Caco-2 (cell line): ENCODE measurements around the gene NEK7. TPM values are rescaled to one million over a fixed set of nuclear protein-coding genes. Genes with fewer than 3 reads are reported as not detected.
"Not testable (repeated sequence)": the region's sequence is repeated elsewhere in the genome, so short reads cannot be mapped to it uniquely, and the experiment has no call there.

ENCODE experiments used
- BruUV-seq: library from RNA; stranded (reverse); fragments of 400-500 nt; replicated peaks from 2 replicates; lab custom pipeline; 2021; lab: Mats Ljungman, UMichigan
- CTCF ChIA-PET: fragments of 300-600 bp; sonication (Branson Sonifier 250); formaldehyde crosslinking; loops from one replicate; lab custom pipeline; 2022; ENCODE audit warnings: antibody characterized with exemption; lab: Charles Lee
- POLR2A ChIA-PET: fragments of 300-600 bp; sonication (Branson Sonifier 250); formaldehyde crosslinking; loops from one replicate; lab custom pipeline; 2022; ENCODE audit warnings: antibody characterized with exemption; lab: Charles Lee
- DNase-seq, 2 experiments: peaks; one replicate each; pipeline versions ENCODE4 v3.0.0 to v3.0.0-alpha.2; 2020 to 2022
- H3K27me3 ChIP-seq: replicated peaks from 2 replicates; pipeline ENCODE4 v1.6.0; 2011; ENCODE audit warnings: low read length; ENCODE audit not compliant: control insufficient read depth, insufficient read depth
- H3K36me3 ChIP-seq: 2 replicates; pipeline ENCODE4 v1.5.1; 2011; ENCODE audit warnings: low read length; ENCODE audit not compliant: control insufficient read depth, insufficient read depth
- H3K4me1 ChIP-seq: fragments of 250-450 bp; sonication (Bioruptor Pico); 2 replicates; pipeline ENCODE4 v1.5.1; 2020; ENCODE audit warnings: mild to moderate bottlenecking
- H3K4me3 ChIP-seq: 2 replicates; pipeline ENCODE4 v1.5.1; 2011; ENCODE audit warnings: low read depth, mild to moderate bottlenecking, control low read depth, low read length
- H3K9me3 ChIP-seq: fragments of 250-450 bp; sonication (Bioruptor Pico); 2 replicates; pipeline ENCODE4 v1.5.1; 2020; ENCODE audit warnings: mild to moderate bottlenecking, moderate library complexity
- H3K27ac Mint-ChIP-seq: one replicate; pipeline ENCODE4 v1.8.0; 2022; ENCODE audit warnings: mixed read lengths; ENCODE audit not compliant: unreplicated experiment
- H3K27me3 Mint-ChIP-seq: one replicate; pipeline ENCODE4 v1.8.0; 2022; ENCODE audit warnings: mixed read lengths; ENCODE audit not compliant: insufficient read depth, unreplicated experiment
- H3K36me3 Mint-ChIP-seq: one replicate; pipeline ENCODE4 v1.8.0; 2022; ENCODE audit warnings: mild to moderate bottlenecking, mixed read lengths; ENCODE audit not compliant: insufficient read depth, unreplicated experiment
- H3K4me1 Mint-ChIP-seq: one replicate; pipeline ENCODE4 v1.8.0; 2022; ENCODE audit warnings: low read depth, mixed read lengths; ENCODE audit not compliant: unreplicated experiment
- H3K4me3 Mint-ChIP-seq: one replicate; pipeline ENCODE4 v1.8.0; 2022; ENCODE audit warnings: mild to moderate bottlenecking, moderate library complexity, mixed read lengths; ENCODE audit not compliant: unreplicated experiment
- H3K9me3 Mint-ChIP-seq: one replicate; pipeline ENCODE4 v1.8.0; 2022; ENCODE audit warnings: mixed read lengths; ENCODE audit not compliant: unreplicated experiment
- CTCF ChIP-seq, 2 experiments: fragments of 200-600 bp in 1 of 2; IDR thresholded peaks; 1 replicate in 1 of 2; 2 replicates in 1 of 2; pipeline versions ENCODE4 v1.5.1 to v1.8.0; 2011 to 2022; ENCODE audit warnings: antibody characterized with exemption in 1 of 2, control low read depth in 1 of 2, inconsistent platforms in 1 of 2, low read depth in 1 of 2, low read length in 1 of 2, mild to moderate bottlenecking in 1 of 2, moderate library complexity in 1 of 2; ENCODE audit not compliant: insufficient read depth in 1 of 2, severe bottlenecking in 1 of 2, unreplicated experiment in 1 of 2
- intact Hi-C: fragments of 100-400 bp; cut with micrococcal nuclease; formaldehyde crosslinking; loops from one replicate; pipeline ENCODE4 v1.10.0; 2022; ENCODE audit not compliant: unreplicated experiment
- total RNA-seq: library from RNA; stranded (reverse); gene quantifications from 2 replicates; pipeline ENCODE4 v1.2.3, GENCODE V29; 2022

NEK7 gene
- total RNA-seq, 1 experiment from 2014 or later: 56.1 TPM

GRCh38 chr1:198186916-198187580, 30.2 kb downstream of the NEK7 start:
- no TSS peak for BruUV-seq
- Mint-ChIP-seq H3K9me3 (no peaks in the 10 kb centered on the region), H3K36me3 (no peaks in the 10 kb centered on the region), H3K27ac (no peak overlapping the region), H3K27me3 (no peaks in the 10 kb centered on the region), H3K4me1 (no peaks in the 10 kb centered on the region), H3K4me3 (no peak overlapping the region)
- POLR2A ChIA-PET: no interaction called here
- CTCF ChIA-PET: no interaction called here
- intact Hi-C loops: loop anchor here (2.0 kb wide), 1 partner anchor 18 kb away; no protein-coding TSS in a partner anchor
- no peaks in the 10 kb centered on the region for H3K9me3 ChIP-seq
- no peaks in the 10 kb centered on the region for H3K36me3 ChIP-seq
- no peak for TF ChIP-seq CTCF (IDR thresholded peaks at IDR 0.05; ENCODE audit: insufficient read depth in 1 of 2, low read depth in 1 of 2, low read length in 1 of 2, severe bottlenecking in 1 of 2, unreplicated experiment in 1 of 2)
- H3K27me3 ChIP-seq: no peaks in the 10 kb centered on the region
- no peak overlapping the region for H3K4me3 ChIP-seq
- peaks cover 25% of the 10 kb centered on the region for H3K4me1 ChIP-seq
- DNase-seq: no peak

GRCh38 chr1:198187973-198188588, 31.3 kb downstream of the NEK7 start:
- Mint-ChIP-seq H3K4me3 (no peak overlapping the region), H3K9me3 (no peaks in the 10 kb centered on the region), H3K36me3 (no peaks in the 10 kb centered on the region), H3K27ac (no peak overlapping the region), H3K27me3 (no peaks in the 10 kb centered on the region), H3K4me1 (no peaks in the 10 kb centered on the region)
- no peaks in the 10 kb centered on the region for H3K36me3 ChIP-seq
- no TSS peak for BruUV-seq
- TF ChIP-seq CTCF (IDR thresholded peaks at IDR 0.05; ENCODE audit: insufficient read depth in 1 of 2, low read depth in 1 of 2, low read length in 1 of 2, severe bottlenecking in 1 of 2, unreplicated experiment in 1 of 2): no peak
- H3K4me3 ChIP-seq: no peak overlapping the region
- no peaks in the 10 kb centered on the region for H3K27me3 ChIP-seq
- peaks cover 25% of the 10 kb centered on the region for H3K4me1 ChIP-seq
- ChIA-PET CTCF (no interaction called here), POLR2A (interaction anchor here (0.6 kb wide), 1 partner anchor 26 kb away, joined by 3 read pairs; no protein-coding TSS in a partner anchor)
- no peaks in the 10 kb centered on the region for H3K9me3 ChIP-seq
- intact Hi-C loops: loop anchor here (2.0 kb wide), 1 partner anchor 19 kb away; no protein-coding TSS in a partner anchor
- no peak for DNase-seq

GRCh38 chr1:198191117-198191516, 34.3 kb downstream of the NEK7 start:
- H3K9me3 Mint-ChIP-seq: no peaks in the 10 kb centered on the region
- intact Hi-C loops: no loop called here
- no peak overlapping the region for H3K27ac Mint-ChIP-seq
- POLR2A ChIA-PET: no interaction called here
- no peaks in the 10 kb centered on the region for H3K27me3 Mint-ChIP-seq
- no peaks in the 10 kb centered on the region for H3K36me3 ChIP-seq
- H3K4me1 Mint-ChIP-seq: no peaks in the 10 kb centered on the region
- BruUV-seq: no TSS peak
- no peak overlapping the region for H3K4me3 Mint-ChIP-seq
- H3K27me3 ChIP-seq: no peaks in the 10 kb centered on the region
- H3K36me3 Mint-ChIP-seq: no peaks in the 10 kb centered on the region
- CTCF ChIA-PET: no interaction called here
- peaks cover 19% of the 10 kb centered on the region for H3K4me1 ChIP-seq
- H3K9me3 ChIP-seq: no peaks in the 10 kb centered on the region
- no peak overlapping the region for H3K4me3 ChIP-seq
- TF ChIP-seq CTCF (IDR thresholded peaks at IDR 0.05; ENCODE audit: insufficient read depth in 1 of 2, low read depth in 1 of 2, low read length in 1 of 2, severe bottlenecking in 1 of 2, unreplicated experiment in 1 of 2): no peak
- no peak for DNase-seq

- H3K27me3 ChIP-seq, H3K36me3 Mint-ChIP-seq, H3K4me1 ChIP-seq, POLR2A ChIA-PET, H3K4me3 Mint-ChIP-seq, H3K27me3 Mint-ChIP-seq, BruUV-seq, H3K4me1 Mint-ChIP-seq, H3K9me3 Mint-ChIP-seq, DNase-seq, H3K36me3 ChIP-seq, H3K4me3 ChIP-seq, CTCF ChIA-PET, H3K9me3 ChIP-seq, intact Hi-C loops, H3K27ac Mint-ChIP-seq: not testable (repeated sequence)
These were observed 37.1 kb downstream of the NEK7 start for GRCh38 chr1:198193871-198194270.
